Glutamatergic neuron (in vitro differentiated cells): ENCODE results near the gene UBE2J2. TPM values are rescaled to one million over a fixed set of nuclear protein-coding genes. Genes with fewer than 3 reads are reported as not detected.

ENCODE experiments used
- DNase-seq: peaks from one replicate; pipeline ENCODE4 v3.0.0; 2022
- H3K27ac Mint-ChIP-seq: one replicate; pipeline ENCODE4 v1.8.0; 2020; ENCODE audit warnings: mild to moderate bottlenecking, mixed read lengths, inconsistent platforms; ENCODE audit not compliant: unreplicated experiment
- H3K27me3 Mint-ChIP-seq: one replicate; pipeline ENCODE4 v1.8.0; 2020; ENCODE audit warnings: mild to moderate bottlenecking, moderate library complexity, mixed read lengths, inconsistent platforms; ENCODE audit not compliant: unreplicated experiment
- H3K36me3 Mint-ChIP-seq: one replicate; pipeline ENCODE4 v1.8.0; 2020; ENCODE audit warnings: mild to moderate bottlenecking, mixed read lengths, inconsistent platforms; ENCODE audit not compliant: unreplicated experiment
- H3K4me1 Mint-ChIP-seq: one replicate; pipeline ENCODE4 v1.8.0; 2020; ENCODE audit warnings: mild to moderate bottlenecking, low read depth, mixed read lengths, inconsistent platforms; ENCODE audit not compliant: unreplicated experiment
- H3K4me3 Mint-ChIP-seq: one replicate; pipeline ENCODE4 v1.8.0; 2020; ENCODE audit warnings: mild to moderate bottlenecking, mixed read lengths, inconsistent platforms; ENCODE audit not compliant: unreplicated experiment
- H3K9me3 Mint-ChIP-seq: one replicate; pipeline ENCODE4 v1.8.0; 2020; ENCODE audit warnings: mild to moderate bottlenecking, moderate library complexity, mixed read lengths, inconsistent platforms; ENCODE audit not compliant: unreplicated experiment
- CTCF ChIP-seq: fragments of 200-600 bp; sonication (generic); IDR thresholded peaks from one replicate; pipeline ENCODE4 v1.5.0; 2021; ENCODE audit not compliant: partially characterized antibody, unreplicated experiment
- total RNA-seq: library from RNA; stranded (reverse); fragmentation: NEBNext Ultra II Directional; extraction: Animal tissue kit (Norgen Biotek cat#: 25700); gene quantifications from one replicate; pipeline ENCODE4 v1.2.1, GENCODE V29; 2021; ENCODE audit not compliant: unreplicated experiment

The UBE2J2 gene
- total RNA-seq, 1 donor from 2014 or later = 88.1 TPM

DNA sequence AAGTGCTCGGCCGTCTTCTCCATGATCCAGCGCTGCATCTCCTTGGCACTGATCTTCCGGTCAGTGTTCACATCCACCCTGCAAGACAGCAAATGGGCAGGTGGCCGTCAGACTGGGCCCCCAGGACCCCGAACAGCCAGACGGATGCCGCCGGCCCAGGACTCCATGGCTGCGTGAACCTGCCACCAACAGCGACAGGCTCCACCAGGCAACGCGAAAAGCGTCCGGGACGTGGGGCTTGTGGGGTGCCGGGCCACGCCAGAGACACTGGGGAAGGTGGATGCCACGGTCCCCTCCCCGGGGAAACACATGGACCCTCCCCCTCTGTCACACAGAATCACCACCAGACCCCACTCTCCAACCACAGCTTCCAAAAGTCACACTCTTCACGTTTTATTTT, 49.8 kb downstream of the UBE2J2 start:
- Mint-ChIP-seq H3K9me3 (no peaks in the 10 kb centered on the region), H3K4me1 (no peaks in the 10 kb centered on the region), H3K36me3 (peaks cover 6% of the 10 kb centered on the region), H3K27ac (no peak overlapping the region), H3K27me3 (peaks cover 11% of the 10 kb centered on the region), H3K4me3 (no peak overlapping the region)
- no peak for TF ChIP-seq CTCF
- no peak for DNase-seq

- DNase-seq = no peak
- peaks cover 12% of the 10 kb centered on the region for H3K27me3 Mint-ChIP-seq
- H3K4me1 Mint-ChIP-seq = no peaks in the 10 kb centered on the region
- peak overlapping the region; percentile 48 for H3K27ac Mint-ChIP-seq
- no peak for TF ChIP-seq CTCF
- H3K4me3 Mint-ChIP-seq = peak overlapping the region; percentile 40
- no peaks in the 10 kb centered on the region for H3K9me3 Mint-ChIP-seq
- H3K36me3 Mint-ChIP-seq = peaks cover 6% of the 10 kb centered on the region
Observed at GRCh38 chr1:1223321-1223720, 50.3 kb downstream of the UBE2J2 start.

DNA sequence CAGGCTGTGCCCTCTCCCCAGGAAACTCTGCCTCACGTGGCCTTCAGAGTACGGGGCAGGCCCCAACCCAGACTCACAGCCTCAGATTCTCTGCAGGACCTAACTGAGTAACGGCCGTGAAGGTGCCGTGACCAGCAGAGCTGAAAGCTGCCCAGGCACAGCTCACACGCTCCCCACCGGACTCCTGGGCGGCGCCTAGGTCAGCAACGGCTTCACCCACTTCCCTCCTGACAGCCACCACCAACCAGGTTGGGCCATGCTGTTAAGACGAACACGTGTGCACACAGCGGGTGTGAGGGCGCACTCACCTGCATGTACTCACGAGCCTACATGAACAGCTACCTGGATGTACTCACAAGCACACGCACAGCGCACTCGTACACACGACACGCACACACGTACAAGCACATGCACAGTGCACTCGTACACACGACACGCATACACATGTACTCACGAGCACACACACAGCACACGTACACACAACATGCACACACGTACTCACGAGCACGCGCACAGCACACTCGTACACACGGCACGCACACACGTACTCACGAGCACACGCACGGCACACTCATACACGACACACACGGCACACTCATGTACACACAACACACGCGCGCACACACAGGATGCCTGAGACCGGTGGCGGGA, 51.0 kb downstream of the UBE2J2 start:
- Mint-ChIP-seq H3K27me3 (peaks cover 12% of the 10 kb centered on the region), H3K36me3 (peaks cover 6% of the 10 kb centered on the region), H3K4me1 (no peaks in the 10 kb centered on the region), H3K9me3 (no peaks in the 10 kb centered on the region), H3K27ac (no peak overlapping the region), H3K4me3 (no peak overlapping the region)
- no peak for DNase-seq
- no peak for TF ChIP-seq CTCF

DNA sequence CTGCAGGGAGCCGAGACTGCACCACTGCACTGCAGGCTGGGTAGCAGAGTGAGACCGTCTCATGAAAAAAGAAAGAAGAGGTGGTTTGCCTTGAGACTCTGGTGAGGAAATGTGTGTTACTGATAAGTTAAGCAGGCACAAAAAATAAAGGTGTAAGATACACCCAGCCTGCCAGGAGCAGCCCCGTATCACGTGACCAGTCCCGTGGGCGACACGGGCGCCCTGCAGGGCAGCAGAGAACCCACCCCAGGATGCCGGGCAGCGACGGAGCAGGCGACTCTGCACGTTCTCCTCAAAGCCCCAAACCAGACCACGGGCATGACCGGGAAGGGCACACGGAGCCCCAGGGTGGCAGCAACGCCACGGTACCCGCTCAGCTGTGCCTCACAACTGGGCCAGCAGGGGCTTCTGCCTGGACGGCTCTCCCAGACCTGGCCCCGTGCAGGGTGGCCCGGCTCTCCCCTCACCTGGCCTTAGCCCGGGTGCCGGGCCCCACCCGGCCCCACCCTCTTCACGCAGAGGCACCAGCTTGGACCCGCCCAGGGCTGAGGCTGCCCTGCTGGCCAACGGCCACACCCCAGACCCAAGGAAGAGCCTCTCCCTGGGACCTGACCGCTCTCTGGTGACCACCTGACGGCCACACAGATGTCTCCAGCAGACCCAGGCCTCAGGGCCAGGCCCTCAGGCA, 51.6 kb downstream of the UBE2J2 start:
- no peak overlapping the region for H3K27ac Mint-ChIP-seq
- H3K27me3 Mint-ChIP-seq = peaks cover 12% of the 10 kb centered on the region
- H3K4me3 Mint-ChIP-seq = no peak overlapping the region
- H3K36me3 Mint-ChIP-seq = peaks cover 6% of the 10 kb centered on the region
- no peak for TF ChIP-seq CTCF
- H3K9me3 Mint-ChIP-seq = no peaks in the 10 kb centered on the region
- DNase-seq = no peak
- H3K4me1 Mint-ChIP-seq = no peaks in the 10 kb centered on the region

GRCh38 chr1:1220197-1220596, 53.5 kb downstream of the UBE2J2 start:
- no peak for TF ChIP-seq CTCF
- Mint-ChIP-seq H3K27me3 (peaks cover 16% of the 10 kb centered on the region), H3K4me1 (no peaks in the 10 kb centered on the region), H3K36me3 (peaks cover 6% of the 10 kb centered on the region), H3K4me3 (no peak overlapping the region), H3K9me3 (peaks cover 3% of the 10 kb centered on the region), H3K27ac (no peak overlapping the region)
- no peak for DNase-seq
